Calu3 (cell line): ENCODE results near the gene CHMP6. TPM values are rescaled to one million over a fixed set of nuclear protein-coding genes. Genes with fewer than 3 reads are reported as not detected.
A peak's percentile ranks its signal among the peaks of the same experiment; 100 is the strongest.

ENCODE experiments used
- BruUV-seq: library from RNA; stranded (reverse); fragments of 400-500 nt; replicated peaks from 2 replicates; lab custom pipeline; 2021; lab: Mats Ljungman, UMichigan
- CTCF ChIA-PET: fragments of 300-600 bp; sonication (Branson Sonifier 250); formaldehyde crosslinking; loops from one replicate; lab custom pipeline; 2022; ENCODE audit warnings: antibody characterized with exemption; lab: Charles Lee
- DNase-seq: peaks from one replicate; pipeline ENCODE4 v3.0.0; 2022
- H3K27ac Mint-ChIP-seq: one replicate; pipeline ENCODE4 v1.8.0; 2022; ENCODE audit warnings: mixed read lengths; ENCODE audit not compliant: unreplicated experiment
- H3K27me3 Mint-ChIP-seq: one replicate; pipeline ENCODE4 v1.8.0; 2022; ENCODE audit warnings: mixed read lengths; ENCODE audit not compliant: unreplicated experiment
- H3K36me3 Mint-ChIP-seq: one replicate; pipeline ENCODE4 v1.8.0; 2022; ENCODE audit warnings: mild to moderate bottlenecking, moderate library complexity, mixed read lengths; ENCODE audit not compliant: insufficient read depth, unreplicated experiment
- H3K4me1 Mint-ChIP-seq: one replicate; pipeline ENCODE4 v1.8.0; 2022; ENCODE audit warnings: mild to moderate bottlenecking, low read depth, mixed read lengths; ENCODE audit not compliant: unreplicated experiment
- H3K4me3 Mint-ChIP-seq: one replicate; pipeline ENCODE4 v1.8.0; 2022; ENCODE audit warnings: mild to moderate bottlenecking, low read depth, moderate library complexity, mixed read lengths; ENCODE audit not compliant: unreplicated experiment
- H3K9me3 Mint-ChIP-seq: one replicate; pipeline ENCODE4 v1.8.0; 2022; ENCODE audit warnings: low read depth, mixed read lengths; ENCODE audit not compliant: unreplicated experiment
- intact Hi-C: fragments of 100-400 bp; cut with micrococcal nuclease; formaldehyde crosslinking; loops from one replicate; pipeline ENCODE4 v1.10.0; 2022; ENCODE audit not compliant: unreplicated experiment
- total RNA-seq: library from RNA; stranded (reverse); gene quantifications from 2 replicates; pipeline ENCODE4 v1.2.3, GENCODE V29; 2022
- TF ChIP-seq, protein P1 (sequence below): fragments of 200-600 bp; IDR thresholded peaks from one replicate; pipeline ENCODE4 v1.8.0; 2022; ENCODE audit warnings: antibody characterized with exemption; ENCODE audit not compliant: unreplicated experiment

CHMP6 gene
- total RNA-seq, 1 experiment from 2014 or later, result 27.9 TPM

DNA sequence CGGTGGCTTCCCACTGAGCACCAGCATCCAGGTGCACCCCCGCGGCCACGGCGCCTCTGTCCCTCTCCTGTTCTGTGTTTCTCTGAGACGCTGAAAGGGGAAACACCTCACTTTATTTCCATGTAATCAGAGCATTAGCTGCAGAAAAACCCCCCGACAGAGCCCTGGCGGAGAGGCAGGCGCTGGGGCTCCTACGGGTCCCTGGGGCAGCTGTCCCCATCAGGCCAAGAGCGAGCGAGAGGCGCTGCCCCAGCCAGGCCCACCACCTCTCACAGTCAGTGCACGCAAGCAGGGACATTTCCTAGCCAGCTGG, 27.1 kb upstream of the CHMP6 start:
- Mint-ChIP-seq H3K36me3 (peaks cover 49% of the 10 kb centered on the region), H3K27ac (no peak overlapping the region), H3K4me1 (no peaks in the 10 kb centered on the region), H3K27me3 (peaks cover 9% of the 10 kb centered on the region), H3K9me3 (no peaks in the 10 kb centered on the region), H3K4me3 (no peak overlapping the region)
- DNase-seq, result no peak
- intact Hi-C loops, result no loop called here
- no TSS peak for BruUV-seq
- TF ChIP-seq, protein P1, sequence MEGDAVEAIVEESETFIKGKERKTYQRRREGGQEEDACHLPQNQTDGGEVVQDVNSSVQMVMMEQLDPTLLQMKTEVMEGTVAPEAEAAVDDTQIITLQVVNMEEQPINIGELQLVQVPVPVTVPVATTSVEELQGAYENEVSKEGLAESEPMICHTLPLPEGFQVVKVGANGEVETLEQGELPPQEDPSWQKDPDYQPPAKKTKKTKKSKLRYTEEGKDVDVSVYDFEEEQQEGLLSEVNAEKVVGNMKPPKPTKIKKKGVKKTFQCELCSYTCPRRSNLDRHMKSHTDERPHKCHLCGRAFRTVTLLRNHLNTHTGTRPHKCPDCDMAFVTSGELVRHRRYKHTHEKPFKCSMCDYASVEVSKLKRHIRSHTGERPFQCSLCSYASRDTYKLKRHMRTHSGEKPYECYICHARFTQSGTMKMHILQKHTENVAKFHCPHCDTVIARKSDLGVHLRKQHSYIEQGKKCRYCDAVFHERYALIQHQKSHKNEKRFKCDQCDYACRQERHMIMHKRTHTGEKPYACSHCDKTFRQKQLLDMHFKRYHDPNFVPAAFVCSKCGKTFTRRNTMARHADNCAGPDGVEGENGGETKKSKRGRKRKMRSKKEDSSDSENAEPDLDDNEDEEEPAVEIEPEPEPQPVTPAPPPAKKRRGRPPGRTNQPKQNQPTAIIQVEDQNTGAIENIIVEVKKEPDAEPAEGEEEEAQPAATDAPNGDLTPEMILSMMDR, result no peak
- CTCF ChIA-PET, result no interaction called here

DNA sequence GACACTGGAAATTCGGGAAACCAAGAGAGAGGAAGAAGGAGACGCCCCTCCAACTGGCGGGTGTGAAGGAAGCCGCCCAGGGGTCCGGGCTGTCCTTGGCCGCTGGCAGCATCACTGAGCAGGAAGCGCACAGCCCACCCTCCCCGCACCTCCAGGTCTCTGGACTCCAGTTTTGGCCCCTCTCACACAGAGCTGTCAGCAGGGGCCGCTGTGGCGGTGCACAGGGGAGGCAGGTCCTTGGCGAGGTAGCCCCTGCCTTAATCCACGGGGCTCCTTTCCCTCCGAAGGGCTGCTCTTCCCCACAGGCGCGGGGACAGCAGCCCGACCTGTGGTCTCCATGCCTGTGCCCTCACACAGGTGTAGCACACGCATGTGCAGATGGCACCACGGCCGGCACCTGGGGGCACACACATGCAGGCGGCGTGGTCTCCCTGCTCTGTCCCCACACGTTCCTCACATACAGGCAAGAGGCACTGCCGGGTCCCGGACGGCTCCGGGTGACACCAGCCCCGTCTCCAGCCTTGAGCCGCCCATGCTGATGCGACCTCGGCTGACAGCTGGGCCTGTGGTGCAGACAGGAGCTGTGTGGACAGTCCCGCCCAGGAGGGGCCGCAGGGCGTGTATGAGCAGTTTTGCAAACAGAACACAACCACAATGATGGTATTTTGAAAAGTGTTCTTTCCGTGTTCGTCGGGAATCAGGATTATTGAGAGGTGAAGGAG, 26.6 kb upstream of the CHMP6 start:
- TF ChIP-seq, protein P1, result no peak
- BruUV-seq, result no TSS peak
- peaks cover 14% of the 10 kb centered on the region for H3K27me3 Mint-ChIP-seq
- H3K27ac Mint-ChIP-seq, result peak overlapping the region; percentile 24
- no peak for DNase-seq
- H3K4me3 Mint-ChIP-seq, result no peak overlapping the region
- intact Hi-C loops, result no loop called here
- H3K9me3 Mint-ChIP-seq, result no peaks in the 10 kb centered on the region
- no peaks in the 10 kb centered on the region for H3K4me1 Mint-ChIP-seq
- CTCF ChIA-PET, result interaction anchor here (0.6 kb wide), 1 partner anchor 549 kb away, joined by 4 read pairs; no protein-coding TSS in a partner anchor
- peaks cover 49% of the 10 kb centered on the region for H3K36me3 Mint-ChIP-seq

DNA sequence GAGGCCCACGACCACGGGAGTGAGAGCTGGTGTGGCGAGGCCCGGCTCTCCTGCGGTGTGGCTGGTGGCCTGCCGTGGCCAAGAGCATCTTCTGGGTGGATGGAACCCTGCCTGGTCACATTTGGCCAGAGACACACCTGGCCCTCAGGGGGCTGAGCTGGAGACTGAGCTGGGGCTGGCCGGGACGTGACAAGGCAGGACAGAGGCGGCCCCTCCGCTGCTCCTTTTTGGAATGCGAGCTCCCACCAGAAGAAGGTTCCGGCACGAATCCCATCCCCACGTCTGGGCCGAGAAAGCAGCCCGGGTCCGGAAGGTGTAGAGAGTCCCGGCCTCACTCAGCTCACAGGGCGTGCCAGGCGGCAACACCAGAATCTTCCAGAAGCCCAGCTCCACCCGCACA, 26.0 kb upstream of the CHMP6 start:
- no peaks in the 10 kb centered on the region for H3K4me1 Mint-ChIP-seq
- H3K4me3 Mint-ChIP-seq, result no peak overlapping the region
- peaks cover 49% of the 10 kb centered on the region for H3K36me3 Mint-ChIP-seq
- intact Hi-C loops, result no loop called here
- DNase-seq, result no peak
- TF ChIP-seq, protein P1, result no peak
- CTCF ChIA-PET, result interaction anchor here (0.6 kb wide), 1 partner anchor 549 kb away, joined by 4 read pairs; no protein-coding TSS in a partner anchor
- no TSS peak for BruUV-seq
- H3K9me3 Mint-ChIP-seq, result no peaks in the 10 kb centered on the region
- peaks cover 20% of the 10 kb centered on the region for H3K27me3 Mint-ChIP-seq
- H3K27ac Mint-ChIP-seq, result peak overlapping the region; percentile 24

DNA sequence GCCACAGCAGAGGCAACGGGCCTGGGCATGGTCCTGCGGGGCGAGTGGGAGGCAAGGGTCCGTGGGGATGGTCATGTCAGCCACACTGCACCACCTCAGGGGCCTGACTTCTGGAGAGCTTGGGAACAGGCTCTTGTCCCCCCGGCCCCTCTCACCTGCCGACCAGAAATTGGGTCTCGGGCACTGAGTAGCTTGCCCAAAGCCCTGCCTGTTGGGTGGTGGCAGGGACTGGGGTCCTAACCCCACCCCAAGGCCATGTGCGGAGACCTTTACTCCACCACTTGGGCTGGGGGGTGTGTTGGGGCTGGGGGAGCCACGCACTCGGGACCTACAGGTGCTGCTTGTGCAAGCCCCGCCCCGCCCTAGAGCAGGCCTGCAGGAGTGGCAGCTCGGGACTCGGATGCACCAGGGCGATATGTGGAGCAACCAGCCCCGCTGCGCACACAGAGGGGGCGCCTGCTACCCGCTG, 24.2 kb upstream of the CHMP6 start:
- CTCF ChIA-PET, result no interaction called here
- TF ChIP-seq, protein P1, result no peak
- DNase-seq, result no peak
- no peak overlapping the region for H3K4me3 Mint-ChIP-seq
- BruUV-seq, result no TSS peak
- no peaks in the 10 kb centered on the region for H3K9me3 Mint-ChIP-seq
- intact Hi-C loops, result no loop called here
- no peak overlapping the region for H3K27ac Mint-ChIP-seq
- H3K4me1 Mint-ChIP-seq, result no peaks in the 10 kb centered on the region
- peaks cover 21% of the 10 kb centered on the region for H3K27me3 Mint-ChIP-seq
- peaks cover 46% of the 10 kb centered on the region for H3K36me3 Mint-ChIP-seq
